NOMO-1 (cell line): ENCODE measurements around the gene RGCC.
A peak's percentile ranks its signal among the peaks of the same experiment; 100 is the strongest.
"Not testable (repeated sequence)": the region's sequence is repeated elsewhere in the genome, so short reads cannot be mapped to it uniquely, and the experiment has no call there.

Experiments used
- DNase-seq, 2 experiments: peaks; one replicate each; lab custom pipeline; 2025; ENCODE audit not compliant: unreplicated experiment in 2 of 2; lab: John Stamatoyannopoulos, UW

RGCC gene

DNA sequence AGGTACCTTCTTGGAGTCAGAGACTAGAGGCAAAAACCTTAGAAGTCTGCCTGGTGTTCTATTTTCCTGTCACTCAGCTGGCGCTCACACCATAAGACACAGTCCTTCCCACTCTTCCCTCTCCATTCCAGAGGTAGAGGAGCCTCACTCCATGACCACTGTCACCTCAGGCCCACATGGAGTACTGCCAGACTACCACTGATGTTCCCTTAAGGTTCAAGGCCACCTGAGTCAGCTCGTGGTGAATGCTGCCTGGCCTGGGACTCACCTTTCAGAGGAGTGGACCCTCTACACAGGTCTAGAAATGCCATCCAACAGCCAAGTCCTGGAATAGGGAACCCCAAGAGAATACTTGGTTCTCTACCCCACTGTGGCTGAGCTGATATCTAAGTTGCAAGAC is 29.9 kb downstream of the RGCC start:
- no peak for DNase-seq

DNA sequence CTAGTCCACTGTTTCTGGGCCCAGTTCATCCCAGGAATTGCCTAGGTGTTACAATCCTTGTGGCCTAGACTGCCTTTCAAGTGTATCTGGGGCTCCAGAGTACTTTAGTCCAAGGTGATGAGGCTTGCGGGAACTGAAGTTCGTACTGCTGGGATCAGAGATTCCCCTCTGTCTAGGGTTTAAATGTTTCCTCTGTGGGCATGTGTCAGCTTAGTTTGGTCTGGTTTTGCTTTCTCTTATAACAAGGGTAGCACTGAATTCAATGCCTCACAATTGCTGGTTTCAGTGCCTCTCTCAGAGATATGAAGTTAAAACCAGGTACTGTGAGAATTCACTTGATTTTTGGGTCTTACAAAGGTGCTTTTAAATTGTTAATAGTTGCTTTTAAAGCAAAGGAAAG is 30.8 kb downstream of the RGCC start:
- DNase-seq = no peak

DNA sequence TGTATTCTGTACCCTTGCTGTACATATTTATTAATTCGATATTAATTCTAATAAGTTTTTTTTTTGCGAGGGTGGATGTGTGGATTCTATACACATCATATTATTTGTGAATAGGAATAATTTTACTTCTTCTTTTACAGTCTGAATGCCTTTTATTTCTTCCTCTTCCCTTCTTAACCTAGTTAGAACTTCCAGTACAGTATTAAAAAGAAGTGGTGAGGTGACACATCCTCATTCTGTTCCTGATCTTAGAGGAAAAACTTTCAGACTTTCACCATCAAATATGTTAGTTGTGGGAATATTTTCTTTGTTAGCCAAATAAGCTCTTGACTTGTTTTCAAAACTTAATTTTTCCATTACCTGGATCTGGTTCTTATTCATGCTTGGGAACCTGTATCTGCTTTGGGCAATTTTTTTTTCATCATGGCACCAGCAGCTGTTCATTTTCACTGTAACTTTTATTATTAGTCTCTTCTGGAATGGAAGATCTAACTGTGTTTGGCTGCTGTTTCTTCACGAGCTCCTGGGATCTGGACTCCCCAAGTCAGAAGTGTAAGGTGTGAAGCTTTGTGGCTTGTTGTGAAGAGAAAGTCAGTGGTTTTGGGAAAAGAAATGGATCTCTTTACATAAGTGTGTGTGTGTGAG is 33.1 kb downstream of the RGCC start:
- peak in 1 of 2 experiments; percentile 52 for DNase-seq

DNA sequence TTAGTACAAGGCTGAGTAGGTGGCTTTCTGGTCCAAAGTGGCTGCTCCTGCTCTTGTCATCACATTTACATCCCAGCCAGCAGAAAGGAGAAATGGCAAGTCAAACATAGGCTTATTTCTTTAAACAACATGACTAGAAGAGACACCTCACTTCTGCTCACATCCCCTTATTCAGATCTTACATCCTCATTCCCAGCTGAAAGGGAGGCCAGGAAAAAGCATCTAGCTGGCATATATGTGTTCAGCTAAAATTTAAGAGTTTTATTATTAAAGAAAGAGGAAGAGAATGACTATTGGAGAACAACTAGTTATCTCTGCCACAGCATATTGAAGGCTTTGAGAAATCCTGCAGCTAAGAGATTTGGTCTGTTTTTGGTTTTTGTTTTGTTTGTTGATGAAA is 34.1 kb downstream of the RGCC start:
- no peak for DNase-seq

DNA sequence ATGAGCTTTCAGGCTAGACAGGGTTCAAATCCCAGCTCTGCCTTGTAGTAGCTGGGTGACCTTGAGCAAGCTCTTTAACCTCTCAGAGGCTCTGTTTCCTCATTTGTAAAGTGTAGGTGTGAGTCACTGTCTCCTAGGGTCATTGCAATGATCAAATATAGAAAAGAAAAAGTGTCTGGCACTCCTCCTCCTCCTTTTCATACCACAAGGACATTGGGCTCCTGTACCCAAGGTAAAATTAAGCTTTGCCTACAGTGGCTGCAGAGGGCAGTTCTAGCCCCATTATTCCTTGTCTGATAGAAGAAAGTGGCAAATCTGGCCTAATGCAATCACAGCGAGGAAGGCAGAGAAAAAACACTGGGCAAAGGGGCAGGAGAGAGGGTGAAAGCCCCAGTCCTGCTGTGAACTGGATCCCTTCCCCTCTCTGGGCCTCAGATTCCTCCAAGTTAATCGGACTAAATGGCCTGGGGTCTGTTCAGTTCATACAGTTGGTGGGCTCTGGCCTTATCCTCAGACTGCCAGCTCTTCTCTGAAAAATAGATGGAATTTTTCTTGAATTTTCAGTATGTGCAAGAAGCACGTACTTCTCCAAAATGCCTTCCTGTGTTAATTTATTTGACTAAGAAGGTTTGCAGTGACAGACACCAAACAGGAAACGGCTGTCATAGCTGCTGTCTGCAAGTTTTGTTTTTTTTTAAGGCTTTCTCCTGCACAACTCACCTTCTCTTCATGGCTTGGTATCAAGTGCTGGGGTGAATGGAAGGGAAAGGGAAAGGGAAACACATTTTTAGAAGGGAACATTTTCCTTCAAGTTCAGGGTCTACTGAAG is 35.3 kb downstream of the RGCC start:
- peak; percentile 64 to 83 for DNase-seq

DNA sequence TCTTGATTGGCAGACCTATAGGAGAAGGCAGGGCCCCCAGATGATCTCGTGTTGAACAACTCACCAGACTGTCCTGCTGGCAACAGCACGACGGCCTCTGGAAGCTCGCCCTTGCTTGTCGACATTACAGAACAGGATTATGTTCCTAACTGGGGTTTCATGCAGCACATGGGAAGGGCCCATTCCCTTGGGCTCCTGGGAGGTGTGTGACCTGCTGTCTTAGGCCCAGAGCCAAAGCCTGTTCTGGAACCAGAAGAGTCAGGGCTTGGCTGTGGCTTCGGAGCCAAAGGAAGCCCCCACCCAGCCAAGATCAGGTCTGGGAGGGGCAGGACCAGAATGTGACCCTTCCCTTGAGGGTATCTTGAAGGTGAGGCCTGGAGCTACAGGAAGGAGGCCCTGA is 36.9 kb downstream of the RGCC start:
- DNase-seq = no peak

DNA sequence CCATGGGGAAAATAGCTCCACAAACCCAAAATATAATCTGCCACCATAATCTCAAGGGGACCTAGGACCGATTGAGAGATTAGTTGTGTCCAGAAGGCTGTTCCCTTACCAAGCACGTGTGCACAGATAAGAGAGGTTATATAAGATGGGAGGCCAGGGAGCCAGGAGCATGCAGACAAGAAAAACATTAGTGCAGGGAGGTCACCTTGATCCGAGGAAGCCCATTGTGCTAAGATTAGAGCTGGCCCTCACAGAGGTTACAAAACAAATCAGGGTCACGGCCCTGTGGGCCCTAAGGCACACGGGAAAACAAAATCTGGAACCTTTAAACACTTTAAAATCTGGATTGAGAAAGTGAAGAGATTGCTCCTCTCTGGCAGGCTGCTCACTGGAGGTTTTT is 37.7 kb downstream of the RGCC start:
- no peak for DNase-seq

DNA sequence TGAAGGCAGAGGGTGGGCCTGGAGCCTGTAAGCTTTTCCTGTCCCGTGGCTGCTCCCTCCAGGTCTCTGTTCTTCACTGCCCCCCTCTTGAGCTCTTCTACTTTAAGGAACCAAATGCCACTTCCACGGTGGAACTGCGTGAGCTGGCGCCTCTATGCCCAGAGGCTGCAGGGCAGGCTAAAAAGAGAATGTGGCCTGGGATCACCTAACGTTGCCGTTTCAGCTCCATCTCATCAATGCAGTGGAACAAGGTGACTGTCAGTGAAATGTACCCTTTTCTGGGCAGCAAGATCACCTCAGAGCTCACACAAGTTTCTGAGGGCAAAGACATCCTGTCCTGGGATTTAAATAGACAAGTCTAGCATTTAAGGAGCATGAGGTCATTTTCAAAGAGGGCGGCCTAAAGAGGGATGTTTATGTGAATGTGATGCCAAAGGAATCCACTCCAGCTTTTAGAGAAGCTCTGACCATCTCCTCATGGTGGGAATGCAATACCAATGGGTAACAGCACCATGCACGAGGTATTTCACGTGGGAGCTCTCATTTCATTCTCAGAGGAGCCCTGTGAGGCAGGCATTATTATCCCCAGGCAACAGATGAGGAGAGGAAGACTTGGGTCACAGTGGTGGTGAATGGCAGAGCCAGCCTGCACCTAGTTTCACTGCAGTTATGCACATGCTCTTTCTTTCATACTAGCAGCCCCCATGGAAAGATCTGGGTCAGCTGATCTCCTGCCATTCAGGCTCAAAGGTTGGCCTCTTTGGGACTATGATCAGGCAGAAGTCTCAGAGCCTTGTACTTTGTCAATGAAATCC is 39.3 kb downstream of the RGCC start:
- no peak for DNase-seq

DNA sequence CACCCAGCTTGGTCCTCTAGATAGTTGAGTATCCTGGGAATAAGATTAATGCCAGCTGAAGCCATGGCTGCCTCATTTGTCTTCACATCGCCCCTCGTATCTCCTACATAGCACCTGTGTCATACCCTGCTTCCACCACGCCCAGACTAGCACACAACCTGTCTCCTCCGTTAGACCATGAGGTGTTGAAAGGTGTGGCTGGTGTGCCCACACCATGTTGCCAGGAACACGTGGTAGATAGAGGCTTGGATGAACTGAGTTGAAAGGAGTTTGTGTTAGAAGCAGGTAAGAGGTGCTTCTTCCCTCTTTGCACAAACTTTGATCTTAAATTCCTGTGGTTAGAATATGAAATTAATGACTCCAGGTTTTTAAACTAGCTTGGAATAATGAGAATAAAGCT is 40.1 kb downstream of the RGCC start:
- DNase-seq = no peak

DNA sequence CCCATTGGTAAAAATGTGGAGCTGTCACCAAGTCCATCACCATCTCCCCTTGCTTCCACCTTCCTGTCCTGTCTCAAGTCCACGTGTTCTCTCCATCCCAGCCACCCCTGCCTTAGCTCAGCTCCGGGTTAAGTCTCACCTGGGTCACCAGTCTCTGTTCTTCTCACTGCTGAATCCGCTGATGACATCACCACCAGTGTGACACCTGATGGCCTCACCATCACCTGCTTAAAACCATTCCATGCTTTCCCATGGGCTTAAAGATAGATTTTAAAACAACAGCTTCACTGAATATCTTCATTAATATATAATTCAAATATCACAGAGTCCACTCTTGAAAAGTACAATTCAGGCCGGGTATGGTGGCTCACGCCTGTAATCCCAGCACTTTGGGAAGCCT is 42.1 kb downstream of the RGCC start:
- DNase-seq = no peak

DNA sequence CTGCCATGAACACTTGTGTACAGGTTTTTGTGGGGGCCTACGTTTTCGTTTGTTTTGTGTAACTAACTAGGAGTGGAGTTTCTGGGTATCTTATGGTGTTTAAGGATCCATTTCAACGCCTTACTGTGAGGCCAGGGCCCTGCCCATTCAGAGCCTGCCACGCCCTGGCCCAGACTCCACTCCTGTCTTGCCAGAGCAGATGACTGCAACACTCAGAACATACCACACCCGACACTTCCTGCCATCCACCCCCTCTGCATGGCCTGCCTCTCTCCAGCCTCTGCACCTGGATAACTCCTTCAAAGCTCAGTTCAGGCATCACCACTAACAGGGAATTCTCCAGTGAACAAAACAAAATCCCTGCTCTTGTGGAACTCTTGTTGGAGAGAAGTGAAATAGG is 43.2 kb downstream of the RGCC start:
- peak in 1 of 2 experiments; percentile 14 for DNase-seq

DNA sequence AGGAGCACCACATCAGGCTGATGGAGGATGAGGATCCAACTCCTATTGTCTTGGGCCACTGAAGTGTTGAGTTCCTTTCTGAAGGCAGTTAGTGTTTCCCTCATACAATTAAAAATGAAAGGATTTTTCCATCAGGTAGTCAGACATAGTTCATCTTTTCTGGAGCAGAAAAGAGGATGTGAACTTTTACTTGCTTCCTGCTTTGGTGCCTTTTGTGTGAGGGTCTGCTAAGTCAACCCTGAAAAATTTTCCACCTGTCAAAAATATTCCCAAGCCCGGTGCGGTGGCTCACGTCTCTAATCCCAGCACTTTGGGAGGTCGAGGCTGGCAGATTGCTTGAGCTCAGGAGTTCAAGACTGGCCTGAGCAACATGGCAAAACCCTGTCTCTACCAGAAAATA is 43.9 kb downstream of the RGCC start:
- peak; percentile 13 to 65 for DNase-seq

DNA sequence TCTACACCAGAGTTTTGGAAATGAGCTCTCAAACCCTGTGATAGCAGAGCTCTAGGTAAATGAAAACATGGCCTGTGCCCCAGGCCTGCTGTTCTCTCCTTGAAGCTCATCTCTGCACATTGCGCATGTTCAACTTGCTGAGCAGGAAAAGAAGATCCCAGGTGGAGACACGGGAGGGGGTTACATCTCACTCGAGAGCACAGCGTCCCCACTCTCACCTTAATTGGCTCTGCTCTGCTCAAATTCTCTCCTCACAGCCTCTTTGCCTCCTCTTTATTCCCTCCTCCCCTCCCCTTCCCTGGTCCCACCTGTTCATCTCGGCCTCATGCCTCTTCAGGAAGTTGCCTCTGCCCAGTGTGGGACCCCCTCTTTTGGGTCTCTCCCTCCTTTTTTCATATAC is 44.7 kb downstream of the RGCC start:
- DNase-seq = no peak

DNA sequence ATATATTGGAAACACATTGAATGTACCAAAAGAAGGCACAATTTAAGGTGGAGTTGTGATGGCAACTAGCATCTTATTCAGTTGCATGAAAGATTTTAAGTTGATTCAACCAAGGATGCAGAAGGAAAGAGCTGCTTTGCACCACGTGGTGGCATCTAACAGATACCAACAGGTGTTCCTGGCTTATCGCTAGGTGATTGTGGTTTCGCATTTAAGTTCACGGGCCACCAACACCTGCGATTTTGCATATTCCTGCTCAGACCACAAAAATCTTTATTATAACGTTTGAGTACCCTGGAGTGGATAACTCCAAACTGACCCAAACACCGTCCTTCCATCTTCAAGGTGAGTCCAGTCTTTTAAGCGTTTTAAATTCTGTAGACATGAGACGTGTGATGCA is 45.3 kb downstream of the RGCC start:
- no peak for DNase-seq

DNA sequence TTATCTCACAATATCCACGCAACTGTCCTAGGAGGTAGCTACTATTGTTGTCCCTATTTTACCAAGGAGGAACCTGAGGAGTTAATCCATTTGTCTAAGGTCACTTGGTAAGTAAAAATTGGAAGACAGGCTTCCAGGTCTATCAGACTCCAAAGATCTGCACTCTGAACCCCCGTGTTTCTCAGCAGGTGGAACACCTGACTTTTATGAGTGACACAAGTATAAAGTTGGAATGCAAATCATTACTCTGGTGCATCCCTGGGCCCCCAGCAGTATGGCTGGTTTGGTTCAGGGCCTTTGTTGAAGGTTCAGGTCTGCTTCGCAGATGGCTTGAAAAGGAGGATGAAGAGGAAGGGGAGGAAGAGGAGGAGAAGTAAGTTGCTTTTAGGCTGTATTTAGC is 46.0 kb downstream of the RGCC start:
- no peak for DNase-seq

DNA sequence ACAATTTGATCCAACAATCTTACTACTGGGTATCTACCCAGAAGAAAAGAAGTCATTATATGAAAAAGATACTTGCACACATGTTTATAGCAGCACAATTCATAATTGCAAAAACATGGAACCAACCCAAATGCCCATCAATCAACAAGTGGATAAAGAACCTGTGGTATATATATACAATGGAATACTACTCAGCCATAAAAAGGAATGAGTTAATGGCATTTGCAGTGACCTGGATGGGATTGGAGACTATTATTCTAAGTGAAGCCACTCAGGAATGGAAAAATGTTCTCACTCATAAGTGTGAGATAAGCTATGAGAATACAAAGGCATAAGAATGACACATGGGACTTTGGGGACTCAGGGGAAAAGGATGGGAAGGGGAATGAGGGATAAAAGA is 47.3 kb downstream of the RGCC start:
- DNase-seq = not testable (repeated sequence)

DNA sequence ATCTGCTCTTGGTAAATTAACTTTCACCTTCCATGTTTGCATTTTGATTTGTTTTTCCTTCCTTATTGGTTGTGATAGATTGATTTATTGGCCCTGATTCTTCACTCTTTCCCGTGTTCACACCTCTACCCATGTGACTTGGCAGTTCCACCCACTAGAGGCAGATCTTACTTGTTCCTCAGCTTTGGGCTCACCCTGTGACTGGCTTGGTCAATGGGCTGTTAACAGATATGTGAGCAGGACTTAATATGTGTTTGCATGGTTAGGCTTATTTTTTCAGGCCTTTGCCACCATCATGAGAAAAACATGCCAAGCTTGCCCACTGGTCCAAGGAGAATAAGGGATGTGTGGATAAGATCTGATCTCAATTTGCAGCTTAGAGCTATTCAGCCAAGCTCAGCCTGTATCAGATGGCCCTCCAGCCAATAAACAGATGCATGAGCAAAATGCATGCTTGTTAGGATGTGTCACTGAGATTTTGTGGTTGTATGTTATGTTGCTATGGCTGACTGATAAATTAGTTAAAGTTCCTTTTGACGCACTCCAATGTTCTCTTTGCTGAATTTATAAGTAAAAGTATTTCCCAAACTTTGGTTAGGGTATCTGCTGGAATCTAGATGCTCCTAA is 48.0 kb downstream of the RGCC start:
- DNase-seq = no peak

DNA sequence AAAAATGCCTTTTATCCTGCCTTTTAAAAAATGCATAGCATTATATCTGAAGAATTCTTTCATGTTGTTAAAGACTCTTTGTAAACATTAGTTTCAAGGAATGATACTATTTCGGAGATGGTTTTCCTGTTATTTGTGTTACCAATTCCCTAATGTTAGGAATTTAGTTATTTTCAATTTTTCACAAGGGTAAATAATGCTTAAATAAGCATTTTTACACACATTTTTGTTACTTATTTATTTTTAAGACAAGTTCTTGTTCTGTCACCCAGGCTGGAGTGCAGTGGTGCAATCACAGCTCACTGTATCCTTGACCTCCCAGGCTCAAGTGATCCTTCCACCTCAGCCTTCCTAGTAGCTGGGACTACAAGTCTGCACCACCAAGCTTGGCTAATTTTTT is 49.0 kb downstream of the RGCC start:
- DNase-seq = no peak

DNA sequence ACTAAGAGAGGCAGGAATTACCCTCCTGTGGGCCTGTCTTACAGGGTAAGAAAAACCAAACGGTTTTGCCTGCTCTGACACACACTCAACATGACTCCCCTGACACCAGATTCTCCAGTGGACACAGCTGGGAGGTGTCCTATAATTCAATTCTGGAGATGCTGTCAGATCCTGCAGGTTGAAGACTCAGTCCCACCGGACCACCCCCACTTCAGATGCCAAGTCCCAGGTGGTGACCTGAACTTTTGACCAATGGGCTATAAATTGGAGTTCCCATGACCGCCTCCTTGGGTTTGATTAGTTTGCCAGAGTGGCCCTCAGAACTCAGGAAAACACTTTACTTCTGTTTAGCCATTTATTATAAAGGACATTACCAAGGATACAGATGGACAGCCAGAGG is 52.6 kb downstream of the RGCC start:
- no peak for DNase-seq

DNA sequence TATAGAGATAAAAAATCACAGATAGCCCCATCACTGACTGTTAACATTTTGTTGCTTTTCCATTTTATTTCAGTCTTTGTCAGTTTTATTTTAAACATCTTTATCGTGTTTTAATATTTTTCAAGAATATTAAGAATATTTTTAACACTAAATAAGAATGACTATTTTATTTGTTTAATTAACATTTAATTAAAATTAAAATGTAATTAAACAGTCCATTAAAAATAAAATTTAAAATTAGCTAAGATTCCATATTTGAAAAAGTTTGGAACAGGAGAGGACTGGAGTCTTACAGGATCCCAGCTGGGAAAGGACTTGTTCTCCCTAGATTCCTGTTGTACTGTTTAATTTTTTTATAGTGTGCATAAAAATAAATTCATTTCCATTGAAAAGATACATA is 54.5 kb downstream of the RGCC start:
- no peak for DNase-seq

DNA sequence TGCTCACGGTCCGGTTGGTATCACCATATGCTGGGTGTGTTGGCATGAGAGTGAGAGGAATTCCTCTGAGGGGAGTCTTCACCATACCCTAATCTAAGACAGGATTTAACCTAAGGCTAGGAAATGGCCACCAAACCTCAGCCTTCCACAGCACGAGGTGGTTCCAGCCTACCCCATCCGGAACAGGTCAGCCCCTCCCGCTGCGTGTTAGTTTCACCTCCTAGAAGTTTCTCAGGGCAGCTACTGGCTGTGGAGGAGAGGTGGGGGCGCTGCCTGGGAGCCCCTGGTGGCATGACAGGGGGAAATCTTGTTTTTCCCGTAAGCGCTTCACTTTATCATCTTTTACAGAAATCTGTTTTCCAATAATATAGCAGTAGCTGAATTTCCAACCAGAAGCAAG is 55.1 kb downstream of the RGCC start:
- no peak for DNase-seq
